ENCODE data around the gene CLIP1.

DNA sequence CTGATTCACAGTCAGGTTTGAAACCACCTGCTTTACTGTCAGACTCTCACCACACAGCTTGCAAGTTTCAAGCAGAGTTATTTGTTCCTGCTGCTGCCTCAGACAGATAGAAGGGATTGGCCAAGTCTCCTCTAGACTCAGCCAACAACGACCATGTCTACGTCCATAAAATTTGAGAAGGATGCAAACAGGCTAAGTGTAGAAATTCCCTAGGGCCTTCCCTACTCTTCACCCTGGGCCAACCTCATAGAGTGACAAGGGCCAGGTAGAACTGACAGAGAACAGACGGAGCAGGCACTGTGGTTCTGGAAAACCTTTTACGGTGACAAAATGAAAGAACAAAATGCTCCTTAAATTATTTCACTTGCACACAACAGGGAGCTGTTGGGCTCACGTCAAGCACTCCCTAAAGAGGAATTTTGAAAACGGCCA lies 39.5 kb downstream of the CLIP1 start:
- TF ChIP-seq, protein P1, sequence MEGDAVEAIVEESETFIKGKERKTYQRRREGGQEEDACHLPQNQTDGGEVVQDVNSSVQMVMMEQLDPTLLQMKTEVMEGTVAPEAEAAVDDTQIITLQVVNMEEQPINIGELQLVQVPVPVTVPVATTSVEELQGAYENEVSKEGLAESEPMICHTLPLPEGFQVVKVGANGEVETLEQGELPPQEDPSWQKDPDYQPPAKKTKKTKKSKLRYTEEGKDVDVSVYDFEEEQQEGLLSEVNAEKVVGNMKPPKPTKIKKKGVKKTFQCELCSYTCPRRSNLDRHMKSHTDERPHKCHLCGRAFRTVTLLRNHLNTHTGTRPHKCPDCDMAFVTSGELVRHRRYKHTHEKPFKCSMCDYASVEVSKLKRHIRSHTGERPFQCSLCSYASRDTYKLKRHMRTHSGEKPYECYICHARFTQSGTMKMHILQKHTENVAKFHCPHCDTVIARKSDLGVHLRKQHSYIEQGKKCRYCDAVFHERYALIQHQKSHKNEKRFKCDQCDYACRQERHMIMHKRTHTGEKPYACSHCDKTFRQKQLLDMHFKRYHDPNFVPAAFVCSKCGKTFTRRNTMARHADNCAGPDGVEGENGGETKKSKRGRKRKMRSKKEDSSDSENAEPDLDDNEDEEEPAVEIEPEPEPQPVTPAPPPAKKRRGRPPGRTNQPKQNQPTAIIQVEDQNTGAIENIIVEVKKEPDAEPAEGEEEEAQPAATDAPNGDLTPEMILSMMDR (conservative IDR thresholded peaks at IDR 0.05; ENCODE audit: low read depth, low read length): no peak
- no peak for TF ChIP-seq CEBPB (IDR thresholded peaks at IDR 0.05; ENCODE audit: low read depth, low read length)
- TF ChIP-seq RFX5 (IDR thresholded peaks at IDR 0.05; ENCODE audit: low read depth, low read length): no peak
- TF ChIP-seq FOS (IDR thresholded peaks at IDR 0.05; ENCODE audit: low read depth, low read length): no peak
- TF ChIP-seq RAD21 (IDR thresholded peaks at IDR 0.05; ENCODE audit: low read length): no peak
- TF ChIP-seq SMC3 (IDR thresholded peaks at IDR 0.05; ENCODE audit: low read depth, low read length): no peak
- TF ChIP-seq POLR2A (IDR thresholded peaks at IDR 0.05; ENCODE audit: low read depth, low read length): no peak
- TF ChIP-seq MAFK (IDR thresholded peaks at IDR 0.05; ENCODE audit: low read depth, low read length): no peak
- TF ChIP-seq BHLHE40 (IDR thresholded peaks at IDR 0.05; ENCODE audit: low read depth, low read length): no peak
- TF ChIP-seq MAZ (IDR thresholded peaks at IDR 0.05; ENCODE audit: borderline replicate concordance, low read depth, low read length): no peak
- TF ChIP-seq, protein P2, sequence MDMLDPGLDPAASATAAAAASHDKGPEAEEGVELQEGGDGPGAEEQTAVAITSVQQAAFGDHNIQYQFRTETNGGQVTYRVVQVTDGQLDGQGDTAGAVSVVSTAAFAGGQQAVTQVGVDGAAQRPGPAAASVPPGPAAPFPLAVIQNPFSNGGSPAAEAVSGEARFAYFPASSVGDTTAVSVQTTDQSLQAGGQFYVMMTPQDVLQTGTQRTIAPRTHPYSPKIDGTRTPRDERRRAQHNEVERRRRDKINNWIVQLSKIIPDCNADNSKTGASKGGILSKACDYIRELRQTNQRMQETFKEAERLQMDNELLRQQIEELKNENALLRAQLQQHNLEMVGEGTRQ (IDR thresholded peaks at IDR 0.05; ENCODE audit: low read depth, low read length): no peak
- no peak for TF ChIP-seq MXI1 (IDR thresholded peaks at IDR 0.05; ENCODE audit: borderline replicate concordance, low read depth, low read length)
- no peak for TF ChIP-seq ELK1 (IDR thresholded peaks at IDR 0.05; ENCODE audit: borderline replicate concordance, low read depth, low read length)
- TF ChIP-seq RCOR1 (IDR thresholded peaks at IDR 0.05; ENCODE audit: insufficient replicate concordance, low read length): no peak

Data from IMR-90 (cell line).